Body of pancreas (tissue), 4 donors: ENCODE results near the gene CYP4V2.

Experiments
- POLR2A ChIP-seq, 3 donors: fragments of 450-650 bp; IDR thresholded peaks; one replicate each; pipeline ENCODE4 v1.6.1; 2016; ENCODE audit warnings: antibody characterized with exemption in 3 of 3, mild to moderate bottlenecking in 2 of 3
- TF ChIP-seq, protein P1 (sequence below), 7 experiments: fragments of 450-650 bp in 4 of 7; fragments of 200-600 bp in 3 of 7; sonication (generic) in 3 of 7; IDR thresholded peaks; one replicate each; pipeline ENCODE4 v1.5.1; 2016 to 2019; ENCODE audit warnings: antibody characterized with exemption in 7 of 7

DNA sequence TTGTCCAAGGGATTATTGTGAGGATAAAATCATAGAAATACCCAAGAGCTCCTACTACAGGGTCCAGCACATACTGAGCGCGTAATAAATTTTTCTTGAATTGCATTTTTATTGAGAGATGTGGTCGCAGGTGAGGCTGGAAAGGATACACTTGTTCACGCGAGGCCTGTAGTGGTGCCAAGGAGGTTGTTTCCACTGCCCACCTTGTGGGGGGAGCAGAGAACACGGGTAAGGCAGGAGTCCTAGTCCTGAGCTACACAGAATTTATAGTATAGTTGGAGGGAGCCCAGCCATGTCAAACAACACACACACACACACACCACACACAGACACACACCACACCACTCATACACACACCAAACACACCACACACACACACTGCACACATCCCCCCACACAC lies 31.8 kb upstream of the CYP4V2 start:
- TF ChIP-seq, protein P1, sequence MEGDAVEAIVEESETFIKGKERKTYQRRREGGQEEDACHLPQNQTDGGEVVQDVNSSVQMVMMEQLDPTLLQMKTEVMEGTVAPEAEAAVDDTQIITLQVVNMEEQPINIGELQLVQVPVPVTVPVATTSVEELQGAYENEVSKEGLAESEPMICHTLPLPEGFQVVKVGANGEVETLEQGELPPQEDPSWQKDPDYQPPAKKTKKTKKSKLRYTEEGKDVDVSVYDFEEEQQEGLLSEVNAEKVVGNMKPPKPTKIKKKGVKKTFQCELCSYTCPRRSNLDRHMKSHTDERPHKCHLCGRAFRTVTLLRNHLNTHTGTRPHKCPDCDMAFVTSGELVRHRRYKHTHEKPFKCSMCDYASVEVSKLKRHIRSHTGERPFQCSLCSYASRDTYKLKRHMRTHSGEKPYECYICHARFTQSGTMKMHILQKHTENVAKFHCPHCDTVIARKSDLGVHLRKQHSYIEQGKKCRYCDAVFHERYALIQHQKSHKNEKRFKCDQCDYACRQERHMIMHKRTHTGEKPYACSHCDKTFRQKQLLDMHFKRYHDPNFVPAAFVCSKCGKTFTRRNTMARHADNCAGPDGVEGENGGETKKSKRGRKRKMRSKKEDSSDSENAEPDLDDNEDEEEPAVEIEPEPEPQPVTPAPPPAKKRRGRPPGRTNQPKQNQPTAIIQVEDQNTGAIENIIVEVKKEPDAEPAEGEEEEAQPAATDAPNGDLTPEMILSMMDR (IDR thresholded peaks at IDR 0.05): no peak
- TF ChIP-seq POLR2A (IDR thresholded peaks at IDR 0.05): no peak
